Smooth muscle cell (in vitro differentiated cells): ENCODE results near the gene IQCE. TPM values are rescaled to one million over a fixed set of nuclear protein-coding genes. Genes with fewer than 3 reads are reported as not detected.

Source experiments
- DNase-seq: peaks from one replicate; lab custom pipeline; 2025; ENCODE audit not compliant: unreplicated experiment; lab: John Stamatoyannopoulos, UW
- H2AFZ ChIP-seq: fragments of 200-600 bp; sonication (generic); 2 replicates; pipeline ENCODE4 v1.6.0; 2016; ENCODE audit warnings: antibody characterized with exemption, low read depth, mild to moderate bottlenecking
- H3F3A ChIP-seq: fragments of 200-600 bp; sonication (generic); 2 replicates; pipeline ENCODE4 v1.6.0; 2017; ENCODE audit warnings: antibody characterized with exemption, low read depth
- H3K27ac ChIP-seq: fragments of 200-600 bp; sonication (generic); 2 replicates; pipeline ENCODE4 v1.5.1; 2016; ENCODE audit warnings: low read depth, mild to moderate bottlenecking
- H3K27me3 ChIP-seq: fragments of 200-600 bp; sonication (generic); 2 replicates; pipeline ENCODE4 v1.6.1; 2016; ENCODE audit warnings: low read depth, mild to moderate bottlenecking
- H3K36me3 ChIP-seq: fragments of 200-600 bp; sonication (generic); 2 replicates; pipeline ENCODE4 v1.5.1; 2016; ENCODE audit warnings: low read depth
- H3K4me1 ChIP-seq: fragments of 200-600 bp; sonication (generic); 2 replicates; pipeline ENCODE4 v1.5.1; 2016; ENCODE audit warnings: low read depth
- H3K4me2 ChIP-seq: fragments of 200-600 bp; sonication (generic); 2 replicates; pipeline ENCODE4 v1.6.0; 2016; ENCODE audit warnings: mild to moderate bottlenecking
- H3K4me3 ChIP-seq: fragments of 200-600 bp; sonication (generic); 2 replicates; pipeline ENCODE4 v1.5.1; 2016; ENCODE audit warnings: mild to moderate bottlenecking
- H3K79me2 ChIP-seq: fragments of 200-600 bp; sonication (generic); 2 replicates; pipeline ENCODE4 v1.6.0; 2016; ENCODE audit warnings: low read depth, mild to moderate bottlenecking
- H3K9ac ChIP-seq: fragments of 200-600 bp; sonication (generic); 2 replicates; pipeline ENCODE4 v1.6.0; 2016; ENCODE audit warnings: low read depth
- H3K9me3 ChIP-seq: fragments of 200-600 bp; sonication (generic); replicated peaks from 2 replicates; pipeline ENCODE4 v1.5.1; 2016; ENCODE audit warnings: low read depth
- H4K20me1 ChIP-seq: fragments of 200-600 bp; sonication (generic); 2 replicates; pipeline ENCODE4 v1.6.0; 2016; ENCODE audit warnings: low read depth
- WGBS: methylation state at CpG from one replicate; pipeline ENCODE4 v1.1.7; 2016; ENCODE audit warnings: low lambda C conversion rate; 5-methylcytosine and 5-hydroxymethylcytosine counted together
- polyA plus RNA-seq: library from polyadenylated mRNA; unstranded; fragments of >200 nt; fragmentation: Nextera tagmentation; extraction: Ambion mirVana; gene quantifications from 2 replicates; pipeline ENCODE4 v1.2.1, GENCODE V29; 2016
- total RNA-seq: library from RNA; depleted of rRNA; stranded (reverse); fragments of >200 nt; gene quantifications from 2 replicates; pipeline ENCODE4 v1.2.3, GENCODE V29; 2014
- TF ChIP-seq, protein P1 (sequence below): fragments of 200-600 bp; sonication (generic); IDR thresholded peaks from 2 replicates; pipeline ENCODE4 v1.5.1; 2017; ENCODE audit warnings: borderline replicate concordance, mild to moderate bottlenecking, antibody characterized with exemption; ENCODE audit not compliant: insufficient read depth, poor library complexity, severe bottlenecking

The IQCE gene
- total and polyA plus RNA-seq, 2 experiments from 2014 or later: 5.8 to 12.7 TPM

DNA sequence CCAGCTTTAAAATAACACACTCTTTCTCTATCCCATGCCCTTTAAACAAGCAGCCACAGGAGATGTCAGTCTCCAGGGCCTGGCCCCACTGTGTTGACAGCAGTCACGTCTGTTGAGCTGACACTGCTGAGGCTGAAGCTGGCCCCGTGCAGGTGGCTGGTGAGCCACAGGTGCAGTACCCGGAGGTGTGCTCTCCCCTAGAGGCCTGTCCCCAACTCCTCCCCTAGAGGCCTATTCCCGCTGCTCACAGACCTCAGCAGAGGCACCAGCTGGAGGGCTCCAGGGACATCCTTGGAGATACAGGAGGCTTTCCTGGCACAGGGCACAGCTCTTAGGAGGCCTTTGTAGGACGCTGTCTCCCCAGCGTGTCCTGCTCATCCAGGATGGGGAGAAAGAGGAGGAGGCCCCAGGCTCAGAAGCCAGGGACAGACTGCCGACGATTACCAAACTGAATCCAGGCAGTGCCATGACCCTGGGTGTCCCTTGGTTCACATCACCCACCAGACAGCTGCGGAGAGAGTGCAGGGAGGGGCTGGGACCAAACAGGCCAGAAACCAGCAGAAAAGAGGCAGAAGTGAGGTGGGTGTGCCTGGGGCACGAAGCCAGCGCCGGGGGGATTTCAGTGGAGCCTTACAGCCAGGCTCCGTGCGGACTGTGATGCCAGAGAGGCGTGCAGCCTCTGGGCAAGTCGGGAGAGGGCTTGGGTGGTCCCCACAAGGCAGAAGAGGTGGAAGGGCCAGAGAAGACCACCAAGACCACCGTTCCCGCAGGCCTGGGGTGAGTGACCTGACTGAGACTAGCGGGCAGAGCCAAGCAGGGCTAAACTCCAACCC lies 54.5 kb downstream of the IQCE start:
- H3K27ac ChIP-seq: peak overlapping the region; percentile 6
- no peak overlapping the region for H3K9ac ChIP-seq
- no peaks in the 10 kb centered on the region for H4K20me1 ChIP-seq
- H3K79me2 ChIP-seq: no peaks in the 10 kb centered on the region
- TF ChIP-seq, protein P1, sequence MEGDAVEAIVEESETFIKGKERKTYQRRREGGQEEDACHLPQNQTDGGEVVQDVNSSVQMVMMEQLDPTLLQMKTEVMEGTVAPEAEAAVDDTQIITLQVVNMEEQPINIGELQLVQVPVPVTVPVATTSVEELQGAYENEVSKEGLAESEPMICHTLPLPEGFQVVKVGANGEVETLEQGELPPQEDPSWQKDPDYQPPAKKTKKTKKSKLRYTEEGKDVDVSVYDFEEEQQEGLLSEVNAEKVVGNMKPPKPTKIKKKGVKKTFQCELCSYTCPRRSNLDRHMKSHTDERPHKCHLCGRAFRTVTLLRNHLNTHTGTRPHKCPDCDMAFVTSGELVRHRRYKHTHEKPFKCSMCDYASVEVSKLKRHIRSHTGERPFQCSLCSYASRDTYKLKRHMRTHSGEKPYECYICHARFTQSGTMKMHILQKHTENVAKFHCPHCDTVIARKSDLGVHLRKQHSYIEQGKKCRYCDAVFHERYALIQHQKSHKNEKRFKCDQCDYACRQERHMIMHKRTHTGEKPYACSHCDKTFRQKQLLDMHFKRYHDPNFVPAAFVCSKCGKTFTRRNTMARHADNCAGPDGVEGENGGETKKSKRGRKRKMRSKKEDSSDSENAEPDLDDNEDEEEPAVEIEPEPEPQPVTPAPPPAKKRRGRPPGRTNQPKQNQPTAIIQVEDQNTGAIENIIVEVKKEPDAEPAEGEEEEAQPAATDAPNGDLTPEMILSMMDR: no peak
- H3K4me3 ChIP-seq: no peak overlapping the region
- peak overlapping the region; percentile 0 for H3K4me2 ChIP-seq
- H3K27me3 ChIP-seq: no peaks in the 10 kb centered on the region
- DNase-seq: no peak
- H3K9me3 ChIP-seq: no peaks in the 10 kb centered on the region
- H2AFZ ChIP-seq: no peak overlapping the region
- peaks cover 12% of the 10 kb centered on the region for H3K4me1 ChIP-seq
- no peaks in the 10 kb centered on the region for H3K36me3 ChIP-seq
- WGBS: 92% methylated on average over 19 of the region's 19 CpGs
- peaks cover 5% of the 10 kb centered on the region for H3F3A ChIP-seq

DNA sequence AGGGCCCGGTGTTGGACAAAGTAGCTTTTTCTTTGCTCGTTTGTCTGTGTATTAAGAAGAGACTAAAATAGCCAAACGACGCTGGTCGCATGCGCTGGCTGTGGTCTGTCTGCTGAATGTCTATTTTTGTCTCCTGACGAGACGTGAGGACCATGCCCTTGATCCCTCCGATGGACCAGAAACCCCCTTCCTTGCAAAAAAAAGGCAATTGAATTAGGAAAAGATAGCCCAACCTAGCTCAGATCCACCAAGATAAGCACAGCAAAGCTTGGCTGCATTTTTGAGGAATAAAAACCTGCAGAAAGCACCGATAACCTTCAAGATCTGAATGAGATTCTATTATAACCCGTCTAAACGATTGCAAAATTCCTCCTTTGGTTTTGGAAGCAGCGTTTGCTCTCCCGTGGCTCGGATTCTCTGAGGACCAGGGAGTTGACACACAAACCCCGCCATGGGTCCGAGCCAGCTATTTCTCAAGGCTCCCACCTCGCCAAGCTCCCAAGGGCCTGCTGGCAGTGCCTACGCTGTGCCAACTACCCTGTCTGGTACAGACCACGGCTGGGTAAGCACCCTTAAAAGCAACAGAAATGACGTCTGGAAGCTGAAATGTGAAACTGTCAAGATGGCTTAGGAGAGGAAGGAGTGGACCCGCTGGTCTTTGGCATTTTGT lies 55.3 kb downstream of the IQCE start:
- Histone ChIP-seq H3K27me3 (no peaks in the 10 kb centered on the region), H2AFZ (no peak overlapping the region), H3K4me2 (peak overlapping the region; percentile 9), H3K4me3 (no peak overlapping the region), H4K20me1 (no peaks in the 10 kb centered on the region), H3K27ac (peak overlapping the region; percentile 6), H3K36me3 (no peaks in the 10 kb centered on the region), H3K4me1 (peaks cover 12% of the 10 kb centered on the region), H3K9me3 (no peaks in the 10 kb centered on the region), H3K79me2 (no peaks in the 10 kb centered on the region), H3K9ac (no peak overlapping the region), H3F3A (peaks cover 5% of the 10 kb centered on the region)
- DNase-seq: no peak
- TF ChIP-seq, protein P1: no peak
- 53% methylated on average over 22 of the region's 22 CpGs for WGBS

DNA sequence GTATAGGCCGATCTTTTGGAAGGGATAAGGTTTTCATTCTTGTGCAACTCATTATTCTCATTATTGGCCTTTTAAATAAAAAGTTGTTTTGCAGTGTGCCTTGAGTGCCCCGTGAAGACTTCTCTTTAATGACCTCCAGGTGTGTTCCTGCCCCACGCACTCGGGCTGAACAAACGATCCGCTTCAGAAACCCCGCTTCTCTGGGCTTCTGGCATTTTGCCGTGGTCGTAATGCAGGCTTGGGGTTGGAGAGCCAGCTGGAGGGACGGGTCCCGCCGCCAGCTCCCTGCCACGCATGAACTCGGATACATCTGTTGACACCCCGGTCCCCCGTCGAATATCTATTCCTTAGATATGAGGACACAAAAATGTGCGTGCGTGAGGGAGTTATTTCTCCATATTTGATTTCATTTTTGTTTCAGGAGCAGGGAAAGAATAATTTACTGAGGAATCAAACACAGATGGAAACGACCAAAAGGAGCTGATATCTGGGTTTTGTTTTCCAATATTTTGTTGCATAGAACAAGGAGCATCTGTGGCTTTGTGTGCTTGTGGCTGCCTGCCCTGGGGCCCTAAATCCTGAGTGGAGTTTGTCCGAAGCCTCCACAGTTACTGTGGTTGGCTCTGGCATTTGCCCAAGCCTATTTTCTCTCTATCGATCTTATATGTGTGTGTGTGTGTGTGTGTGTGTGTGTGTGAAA lies 56.0 kb downstream of the IQCE start:
- 94% methylated on average over 22 of the region's 22 CpGs for WGBS
- H3K4me3 ChIP-seq: no peak overlapping the region
- no peaks in the 10 kb centered on the region for H3K36me3 ChIP-seq
- no peaks in the 10 kb centered on the region for H3K9me3 ChIP-seq
- no peak overlapping the region for H3K4me2 ChIP-seq
- H3K79me2 ChIP-seq: no peaks in the 10 kb centered on the region
- no peaks in the 10 kb centered on the region for H4K20me1 ChIP-seq
- peak overlapping the region; percentile 0 for H3K27ac ChIP-seq
- H3F3A ChIP-seq: peaks cover 5% of the 10 kb centered on the region
- H3K27me3 ChIP-seq: no peaks in the 10 kb centered on the region
- TF ChIP-seq, protein P1: no peak
- DNase-seq: no peak
- H3K4me1 ChIP-seq: peaks cover 12% of the 10 kb centered on the region
- no peak overlapping the region for H3K9ac ChIP-seq
- no peak overlapping the region for H2AFZ ChIP-seq
